Thyroid gland (tissue), 4 donors: ENCODE results near the gene ACACA. TPM values are rescaled to one million over a fixed set of nuclear protein-coding genes. Genes with fewer than 3 reads are reported as not detected.

ENCODE experiments used
- DNase-seq, 2 donors: peaks; one replicate each; pipeline ENCODE4 v3.0.0-alpha.2; 2019
- H3K27ac ChIP-seq, 3 donors: fragments of 200-600 bp; sonication (generic); 1 replicate in 2 of 3; 2 replicates in 1 of 3; pipeline ENCODE4 v1.5.1; 2016 to 2019; ENCODE audit warnings: mild to moderate bottlenecking in 1 of 3, moderate library complexity in 1 of 3
- H3K27me3 ChIP-seq: fragments of 200-600 bp; sonication (generic); one replicate; pipeline ENCODE4 v1.5.1; 2019
- H3K36me3 ChIP-seq, 2 donors: fragments of 200-600 bp; sonication (generic); one replicate each; pipeline ENCODE4 v1.5.1; 2016 to 2019
- H3K4me1 ChIP-seq, 2 donors: fragments of 200-600 bp; sonication (generic); one replicate each; pipeline ENCODE4 v1.5.1; 2017 to 2019
- H3K4me3 ChIP-seq, 3 donors: fragments of 200-600 bp; sonication (generic); replicated peaks in 1 of 3; 1 replicate in 2 of 3; 2 replicates in 1 of 3; pipeline ENCODE4 v1.5.1; 2016; ENCODE audit warnings: mild to moderate bottlenecking in 1 of 3
- H3K9me3 ChIP-seq: fragments of 200-600 bp; sonication (generic); one replicate; pipeline ENCODE4 v1.5.1; 2017
- POLR2A ChIP-seq, 2 donors: fragments of 450-650 bp; IDR thresholded peaks; one replicate each; pipeline ENCODE4 v1.6.1; 2017; ENCODE audit warnings: antibody characterized with exemption in 2 of 2, mild to moderate bottlenecking in 2 of 2, moderate library complexity in 1 of 2
- WGBS, 2 donors: methylation state at CpG; one replicate each; pipeline ENCODE4 v1.1.5; 2017; 5-methylcytosine and 5-hydroxymethylcytosine counted together
- intact Hi-C: fragments of 100-400 bp; cut with DNase I; formaldehyde crosslinking; loops from one replicate; pipeline ENCODE4 v1.15.1; 2023
- total RNA-seq, 4 donors: library from RNA; depleted of rRNA; stranded (reverse); fragments of >200 nt; gene quantifications; one replicate each; pipeline ENCODE4 v1.2.3, GENCODE V29; 2016
- TF ChIP-seq, protein P1 (sequence below), 6 experiments: fragments of 200-600 bp in 3 of 6; fragments of 450-650 bp in 3 of 6; sonication (generic) in 3 of 6; IDR thresholded peaks; one replicate each; pipeline ENCODE4 v1.5.1; 2016 to 2019; ENCODE audit warnings: antibody characterized with exemption in 6 of 6, mild to moderate bottlenecking in 2 of 6, inconsistent platforms in 1 of 6, moderate library complexity in 1 of 6

ACACA gene
- total RNA-seq, 4 donors from 2014 or later: 27.2 to 55.7 (median 38.4) TPM

DNA sequence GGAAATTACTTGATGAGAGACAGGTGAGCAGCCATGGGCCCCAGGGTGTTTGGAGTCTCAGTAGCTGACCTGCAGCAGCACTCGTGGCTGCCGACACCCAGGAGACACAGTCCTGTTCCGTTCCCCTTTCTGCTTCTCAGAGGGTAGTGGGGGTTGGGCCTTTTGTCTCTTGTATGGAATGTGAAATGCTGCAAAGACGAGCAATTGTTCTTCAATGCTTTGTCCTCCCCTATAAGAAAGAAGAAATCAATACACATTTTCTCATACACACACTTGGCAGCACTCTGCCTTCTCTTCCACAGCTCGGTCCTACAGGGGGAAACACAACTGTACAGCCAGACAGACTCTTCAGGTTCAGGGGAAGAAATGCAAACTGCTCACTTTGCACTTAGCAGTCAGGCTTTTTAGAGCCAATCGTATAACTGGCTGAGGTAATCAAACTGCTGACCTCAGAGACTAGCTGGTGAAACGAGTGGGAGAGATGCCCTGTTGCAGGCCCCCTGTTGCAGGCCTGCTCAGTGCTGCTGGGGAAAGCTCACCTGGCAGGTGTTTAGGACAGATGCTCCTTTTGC, 361.2 kb downstream of the ACACA start:
- no peak overlapping the region for H3K4me3 ChIP-seq
- intact Hi-C loops: no loop called here
- no peak for DNase-seq
- no peak overlapping the region for H3K27ac ChIP-seq
- 83% methylated on average over 7 of the region's 7 CpGs for WGBS, 2 donors
- no peaks in the 10 kb centered on the region for H3K9me3 ChIP-seq
- H3K27me3 ChIP-seq: no peaks in the 10 kb centered on the region
- no peak for TF ChIP-seq POLR2A (IDR thresholded peaks at IDR 0.05)
- TF ChIP-seq, protein P1, sequence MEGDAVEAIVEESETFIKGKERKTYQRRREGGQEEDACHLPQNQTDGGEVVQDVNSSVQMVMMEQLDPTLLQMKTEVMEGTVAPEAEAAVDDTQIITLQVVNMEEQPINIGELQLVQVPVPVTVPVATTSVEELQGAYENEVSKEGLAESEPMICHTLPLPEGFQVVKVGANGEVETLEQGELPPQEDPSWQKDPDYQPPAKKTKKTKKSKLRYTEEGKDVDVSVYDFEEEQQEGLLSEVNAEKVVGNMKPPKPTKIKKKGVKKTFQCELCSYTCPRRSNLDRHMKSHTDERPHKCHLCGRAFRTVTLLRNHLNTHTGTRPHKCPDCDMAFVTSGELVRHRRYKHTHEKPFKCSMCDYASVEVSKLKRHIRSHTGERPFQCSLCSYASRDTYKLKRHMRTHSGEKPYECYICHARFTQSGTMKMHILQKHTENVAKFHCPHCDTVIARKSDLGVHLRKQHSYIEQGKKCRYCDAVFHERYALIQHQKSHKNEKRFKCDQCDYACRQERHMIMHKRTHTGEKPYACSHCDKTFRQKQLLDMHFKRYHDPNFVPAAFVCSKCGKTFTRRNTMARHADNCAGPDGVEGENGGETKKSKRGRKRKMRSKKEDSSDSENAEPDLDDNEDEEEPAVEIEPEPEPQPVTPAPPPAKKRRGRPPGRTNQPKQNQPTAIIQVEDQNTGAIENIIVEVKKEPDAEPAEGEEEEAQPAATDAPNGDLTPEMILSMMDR (IDR thresholded peaks at IDR 0.05): no peak
- no peaks in the 10 kb centered on the region for H3K4me1 ChIP-seq
- no peaks in the 10 kb centered on the region for H3K36me3 ChIP-seq

DNA sequence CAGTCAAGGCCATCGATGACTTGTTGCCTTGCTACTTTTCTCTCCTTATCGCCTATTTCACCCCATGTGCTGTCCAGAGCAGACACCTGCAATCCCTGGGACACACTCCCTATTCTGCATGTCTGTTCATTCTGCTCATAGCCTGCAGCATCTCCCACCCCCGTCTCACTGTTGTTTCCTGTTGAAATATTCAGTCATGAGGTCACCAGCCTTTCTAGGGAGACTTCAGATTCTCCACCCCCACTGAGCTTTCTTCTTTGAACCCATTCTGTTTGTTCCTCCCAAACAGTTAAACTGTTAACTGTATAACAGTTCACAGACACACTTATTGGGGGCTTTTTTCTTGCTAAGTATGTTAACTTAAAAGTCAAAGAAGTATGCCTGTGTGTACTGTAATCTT, 363.4 kb downstream of the ACACA start:
- Histone ChIP-seq H3K36me3 (peaks cover 0 to 4% of the 10 kb centered on the region in 2 donors), H3K4me3 (no peak overlapping the region), H3K9me3 (no peaks in the 10 kb centered on the region), H3K27me3 (no peaks in the 10 kb centered on the region), H3K4me1 (no peaks in the 10 kb centered on the region), H3K27ac (no peak overlapping the region)
- intact Hi-C loops: no loop called here
- 94% methylated on average over 3 of the region's 3 CpGs for WGBS, 2 donors
- no peak for DNase-seq
- TF ChIP-seq POLR2A (IDR thresholded peaks at IDR 0.05): no peak
- TF ChIP-seq, protein P1 (IDR thresholded peaks at IDR 0.05): no peak

DNA sequence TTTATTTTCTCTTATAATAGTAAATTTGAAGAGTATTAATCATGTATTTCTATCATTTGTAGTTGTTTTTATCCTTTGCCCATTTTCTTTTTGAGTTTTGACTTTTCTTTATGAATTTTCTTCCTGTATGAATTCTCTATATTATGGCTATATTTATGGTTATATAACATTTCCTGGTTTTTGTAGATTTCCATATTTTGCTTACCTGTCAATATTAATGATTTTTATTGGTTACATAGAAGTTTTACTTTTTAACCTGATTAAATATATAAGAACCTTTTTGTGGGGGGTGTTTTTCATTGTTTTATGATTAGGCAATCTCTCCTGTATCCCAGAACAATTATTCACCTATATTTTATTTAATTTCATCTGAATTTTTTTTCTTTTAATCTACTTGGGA, 364.7 kb downstream of the ACACA start:
- H3K36me3 ChIP-seq: peaks cover 0 to 4% of the 10 kb centered on the region in 2 donors
- intact Hi-C loops: no loop called here

DNA sequence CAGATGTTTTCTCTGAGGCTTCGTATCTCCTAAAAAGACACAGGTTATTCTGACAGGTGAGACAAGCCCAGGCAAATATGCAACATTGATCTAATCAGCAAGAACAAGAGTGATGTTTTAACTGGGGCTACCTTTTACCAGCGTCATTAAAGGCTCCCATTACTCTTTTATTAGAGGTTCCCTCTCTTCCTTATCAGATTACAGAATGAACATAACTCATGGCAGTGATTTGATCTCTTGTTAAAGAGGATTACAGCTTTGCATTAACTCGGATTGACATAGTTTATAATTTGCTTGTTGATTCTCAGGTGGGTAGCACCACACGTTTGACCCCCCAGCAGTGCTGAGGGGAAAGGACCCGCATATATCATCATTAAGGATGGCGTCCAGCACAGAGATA, 367.4 kb downstream of the ACACA start:
- H3K27me3 ChIP-seq: no peaks in the 10 kb centered on the region
- no peak overlapping the region for H3K4me3 ChIP-seq
- intact Hi-C loops: no loop called here
- no peak overlapping the region for H3K27ac ChIP-seq
- no peak for TF ChIP-seq POLR2A (IDR thresholded peaks at IDR 0.05)
- TF ChIP-seq, protein P1 (IDR thresholded peaks at IDR 0.05): no peak
- H3K9me3 ChIP-seq: no peaks in the 10 kb centered on the region
- H3K36me3 ChIP-seq: peaks cover 0 to 4% of the 10 kb centered on the region in 2 donors
- H3K4me1 ChIP-seq: no peaks in the 10 kb centered on the region
- DNase-seq: no peak
- WGBS, 2 donors: 82% methylated on average over 6 of the region's 6 CpGs

More for the DNA sequence above, 364.7 kb downstream of the ACACA start:
- no peak for TF ChIP-seq POLR2A (IDR thresholded peaks at IDR 0.05)
- TF ChIP-seq, protein P1 (IDR thresholded peaks at IDR 0.05): no peak
- H3K9me3 ChIP-seq: no peaks in the 10 kb centered on the region
- no peaks in the 10 kb centered on the region for H3K27me3 ChIP-seq
- DNase-seq: no peak
- H3K4me1 ChIP-seq: no peaks in the 10 kb centered on the region
- no peak overlapping the region for H3K27ac ChIP-seq
- H3K4me3 ChIP-seq: no peak overlapping the region

DNA sequence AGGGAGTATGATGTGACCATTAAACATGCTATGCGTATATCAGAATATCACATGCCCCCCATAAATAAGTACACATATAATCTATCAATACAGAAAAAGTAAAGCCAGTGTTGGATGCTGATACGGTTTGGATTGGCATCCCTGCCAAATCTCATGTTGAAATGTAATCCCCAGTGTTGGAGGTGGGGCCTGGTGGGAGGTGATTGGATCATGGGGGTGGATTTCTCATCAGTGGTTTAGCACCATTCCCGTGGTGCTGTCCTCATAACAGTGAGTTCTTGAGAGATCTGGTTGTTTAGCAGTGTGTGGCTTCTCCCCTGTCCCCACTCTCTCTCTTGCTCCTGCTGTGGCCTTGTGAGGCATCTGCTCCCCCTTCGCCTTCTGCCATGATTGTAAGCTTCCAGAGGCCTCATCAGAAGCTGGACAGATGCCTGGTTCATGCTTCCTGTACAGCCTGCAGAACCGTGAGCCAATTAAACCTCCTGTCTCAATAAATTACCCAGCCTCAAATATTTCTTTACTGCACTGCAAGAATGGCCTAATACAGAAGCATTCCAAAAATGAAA, 369.0 kb downstream of the ACACA start:
- no peak for DNase-seq
- Histone ChIP-seq H3K4me1 (no peaks in the 10 kb centered on the region), H3K27me3 (no peaks in the 10 kb centered on the region), H3K4me3 (no peak overlapping the region), H3K27ac (no peak overlapping the region), H3K36me3 (peaks cover 0 to 4% of the 10 kb centered on the region in 2 donors), H3K9me3 (no peaks in the 10 kb centered on the region)
- WGBS, 2 donors: 84 to 94% methylated on average over 5 of the region's 5 CpGs
- intact Hi-C loops: no loop called here
- TF ChIP-seq, protein P1 (IDR thresholded peaks at IDR 0.05): no peak

Other genes starting within 250 kb of the ACACA start
- gene C17orf78, start 30.9 kb downstream of the ACACA start, total RNA-seq: not detected
- 10 to 100 TPM; 19.3 to 33.2 (median 22.1) TPM for gene TADA2A, start 50 bp upstream of the ACACA start, total RNA-seq
- 10 to 100 TPM; 52.7 to 74.5 (median 59.0) TPM for gene DUSP14, start 83.1 kb upstream of the ACACA start, total RNA-seq
- gene SYNRG, start 202.6 kb upstream of the ACACA start, total RNA-seq: 10 to 100 TPM; 33.4 to 54.1 (median 41.6) TPM
- 10 to 100 TPM; 17.2 to 27.9 (median 20.3) TPM for gene DDX52, start 236.6 kb upstream of the ACACA start, total RNA-seq